Kidney (tissue), 14 donors: ENCODE results near the gene PLPPR1. TPM values are rescaled to one million over a fixed set of nuclear protein-coding genes. Genes with fewer than 3 reads are reported as not detected.

Experiments used
- DNase-seq, 5 donors: peaks; one replicate each; pipeline ENCODE4 v3.0.0-alpha.2; 2013 to 2020
- FAIRE-seq: peaks from 2 replicates; lab custom pipeline; 2012; peaks lifted over from hg19 to GRCh38; lab: Jason Lieb, UNC
- H3K27ac ChIP-seq, 2 donors: one replicate each; pipeline ENCODE4 v1.7.0; 2013; ENCODE audit warnings: low read depth in 2 of 2, low read length in 2 of 2, inconsistent platforms in 1 of 2
- H3K27me3 ChIP-seq: one replicate; pipeline ENCODE4 v1.7.1; 2013; ENCODE audit warnings: low read length, inconsistent platforms; ENCODE audit not compliant: control insufficient read depth, insufficient read depth
- H3K36me3 ChIP-seq, 3 donors: one replicate each; pipeline versions ENCODE4 v1.7.0 to v1.7.1; 2013; ENCODE audit warnings: low read length in 3 of 3, control low read depth in 1 of 3, inconsistent platforms in 1 of 3; ENCODE audit not compliant: insufficient read depth in 3 of 3, control insufficient read depth in 2 of 3
- H3K4me1 ChIP-seq, 3 donors: one replicate each; pipeline versions ENCODE4 v1.7.0 to v1.7.1; 2013; ENCODE audit warnings: low read length in 3 of 3, inconsistent platforms in 1 of 3, low read depth in 1 of 3; ENCODE audit not compliant: control insufficient read depth in 2 of 3, insufficient read depth in 2 of 3
- H3K4me3 ChIP-seq, 3 donors: one replicate each; pipeline versions ENCODE4 v1.7.0 to v1.8.1; 2013; ENCODE audit warnings: low read length in 3 of 3, control low read depth in 1 of 3, inconsistent platforms in 1 of 3
- H3K9ac ChIP-seq, 3 donors: one replicate each; pipeline versions ENCODE4 v1.7.0 to v1.7.1; 2013; ENCODE audit warnings: low read length in 3 of 3, control low read depth in 1 of 3, inconsistent platforms in 1 of 3
- H3K9me3 ChIP-seq, 3 donors: one replicate each; pipeline versions ENCODE4 v1.7.0 to v1.7.1; 2013; ENCODE audit warnings: low read length in 3 of 3, control low read depth in 1 of 3, inconsistent platforms in 1 of 3; ENCODE audit not compliant: control insufficient read depth in 2 of 3, insufficient read depth in 1 of 3
- CTCF ChIP-seq: IDR thresholded peaks from 3 replicates; pipeline ENCODE4 v1.5.1; 2012; ENCODE audit warnings: mild to moderate bottlenecking, moderate library complexity, borderline replicate concordance; ENCODE audit not compliant: insufficient read depth; ENCODE audit errors: extremely low read depth
- intact Hi-C: fragments of 100-400 bp; cut with DNase I; formaldehyde crosslinking; loops from one replicate; pipeline ENCODE4 v1.11.1; 2022
- polyA plus RNA-seq: library from polyadenylated mRNA; stranded (reverse); fragments of 350-450 nt; fragmentation: Illumina TruSeq; extraction: RNeasy Lipid Tissue Mini Kit (QIAGEN cat#74804); gene quantifications from one replicate; pipeline ENCODE4 v1.2.3, GENCODE V29; 2014; ENCODE audit warnings: low read depth, low replicate concordance; ENCODE audit not compliant: insufficient read depth
- total RNA-seq: library from RNA; stranded (reverse); fragmentation: NEBNext Ultra II Directional; extraction: Animal tissue kit (Norgen Biotek cat#: 25700); gene quantifications from one replicate; pipeline ENCODE4 v1.2.1, GENCODE V29; 2021
- donor health status: control.
- donor health status: control.
- donor health status: control.
- donor health status: control.
- donor health status: control.
- donor health status: DM: yes; HTN: yes; CAD: no.
- donor health status: Normal renal cell carcinoma (clear cell type).

PLPPR1 gene
- total and polyA plus RNA-seq, 2 donors from 2014 or later, result 0.98 to 21.6 TPM

GRCh38 chr9:101333926-101334702, 305.6 kb downstream of the PLPPR1 start:
- Histone ChIP-seq H3K9me3 (no peaks in the 10 kb centered on the region), H3K36me3 (no peaks in the 10 kb centered on the region), H3K27me3 (no peaks in the 10 kb centered on the region), H3K4me3 (no peak overlapping the region), H3K9ac (no peak overlapping the region), H3K4me1 (no peaks in the 10 kb centered on the region), H3K27ac (no peak overlapping the region)
- FAIRE-seq (no peak), DNase-seq (no peak)
- no peak for TF ChIP-seq CTCF
- intact Hi-C loops, result no loop called here

GRCh38 chr9:101336091-101336490, 307.6 kb downstream of the PLPPR1 start:
- Histone ChIP-seq H3K4me1 (no peaks in the 10 kb centered on the region), H3K27me3 (no peaks in the 10 kb centered on the region), H3K9me3 (no peaks in the 10 kb centered on the region), H3K4me3 (no peak overlapping the region), H3K27ac (no peak overlapping the region), H3K36me3 (no peaks in the 10 kb centered on the region), H3K9ac (no peak overlapping the region)
- TF ChIP-seq CTCF, result no peak
- no peak for FAIRE-seq
- no peak for DNase-seq
- intact Hi-C loops, result no loop called here

GRCh38 chr9:101337237-101337636, 308.7 kb downstream of the PLPPR1 start:
- H3K27ac ChIP-seq, result no peak overlapping the region
- intact Hi-C loops, result no loop called here
- no peak for DNase-seq
- H3K27me3 ChIP-seq, result no peaks in the 10 kb centered on the region
- H3K4me3 ChIP-seq, result no peak overlapping the region
- no peak for FAIRE-seq
- H3K9me3 ChIP-seq, result no peaks in the 10 kb centered on the region
- no peak for TF ChIP-seq CTCF
- H3K36me3 ChIP-seq, result no peaks in the 10 kb centered on the region
- no peaks in the 10 kb centered on the region for H3K4me1 ChIP-seq
- no peak overlapping the region for H3K9ac ChIP-seq
